ENCODE data around the gene LOC101059915.

LOC101059915 gene

DNA sequence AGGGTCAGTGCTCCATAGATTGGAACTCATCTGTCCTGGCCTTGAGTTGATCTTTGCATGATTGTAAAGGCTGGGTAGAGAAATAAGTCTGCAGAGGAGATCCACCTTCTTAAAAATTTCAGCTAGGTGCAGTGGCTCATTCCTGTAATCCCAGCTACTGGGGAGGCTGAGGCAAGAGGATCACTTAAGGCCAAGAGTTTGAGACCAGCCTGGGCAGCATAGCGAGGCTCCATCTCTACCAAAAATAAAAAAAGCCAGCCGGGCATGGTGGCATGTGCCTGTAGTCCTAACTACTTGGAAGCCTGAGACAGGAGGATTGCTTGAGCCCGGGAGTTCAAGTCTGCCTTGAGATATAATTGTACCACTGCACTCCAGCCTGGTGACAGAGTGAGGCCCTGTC lies 48.6 kb upstream of the LOC101059915 start:
- Histone ChIP-seq H3K27me3 (ENCODE audit: control insufficient read depth in 1 of 2, insufficient read depth in 2 of 2, low read length in 2 of 2) (no peaks in the 10 kb centered on the region), H3K4me1 (ENCODE audit: insufficient read depth, low read length) (peaks cover 26% of the 10 kb centered on the region), H3K9ac (ENCODE audit: insufficient read depth, low read depth, low read length) (no peak overlapping the region), H4K20me1 (ENCODE audit: insufficient read depth, low read length) (no peaks in the 10 kb centered on the region), H3K4me2 (ENCODE audit: low read depth, low read length) (no peak overlapping the region), H3K4me3 (replicated peaks in 1 of 3; ENCODE audit: insufficient read depth in 1 of 3, low read depth in 2 of 3, low read length in 3 of 3) (no peak overlapping the region), H3K36me3 (replicated peaks in 1 of 2; ENCODE audit: control insufficient read depth in 1 of 2, insufficient read depth in 2 of 2, low read length in 2 of 2) (no peaks in the 10 kb centered on the region), H3K27ac (ENCODE audit: extremely low read length, insufficient read depth, low read length) (no peak overlapping the region), H3K79me2 (ENCODE audit: insufficient read depth, low read length) (no peaks in the 10 kb centered on the region), H3K9me3 (ENCODE audit: low read length) (no peaks in the 10 kb centered on the region), H2AFZ (ENCODE audit: low read length) (no peak overlapping the region)
- intact Hi-C loops (cut with micrococcal nuclease; ENCODE audit: unreplicated experiment) (no loop called here), in situ Hi-C loops (cut with HindIII; ENCODE audit: extremely low pct_ligation_motif_present, low pct_unique_long_range_greater_than_20kb) (no loop called here)
- BruUV-seq (replicated peaks): no TSS peak
- no peak for FAIRE-seq
- TF ChIP-seq ZBTB49 (CRISPR knock-in tag; IDR thresholded peaks at IDR 0.05; ENCODE audit: borderline replicate concordance) (no peak), ELK4 (CRISPR knock-in tag; IDR thresholded peaks at IDR 0.05; ENCODE audit: borderline replicate concordance) (no peak), ZNF605 (CRISPR knock-in tag; IDR thresholded peaks at IDR 0.05) (no peak), ZNF678 (CRISPR knock-in tag; IDR thresholded peaks at IDR 0.05) (no peak), ZFP90 (CRISPR knock-in tag; IDR thresholded peaks at IDR 0.05; ENCODE audit: borderline replicate concordance) (no peak), GFI1 (CRISPR knock-in tag; IDR thresholded peaks at IDR 0.05; ENCODE audit: borderline replicate concordance) (no peak), ZNF720 (CRISPR knock-in tag; IDR thresholded peaks at IDR 0.05) (no peak), SPEN (CRISPR knock-in tag; IDR thresholded peaks at IDR 0.05; ENCODE audit: low read depth) (no peak), ZBTB4 (CRISPR knock-in tag; IDR thresholded peaks at IDR 0.05; ENCODE audit: borderline replicate concordance) (no peak), MIXL1 (CRISPR knock-in tag; IDR thresholded peaks at IDR 0.05) (no peak), ZNF879 (CRISPR knock-in tag; IDR thresholded peaks at IDR 0.05) (no peak)
- ChIA-PET CTCF (ENCODE audit: low intra/inter-chr PET ratio, low total read pairs) (no interaction called here), POLR2A (interaction anchor here (0.5 kb wide), 1 partner anchor 1184 kb away, joined by 4 read pairs; no protein-coding TSS in a partner anchor)
- no peak for ATAC-seq
- DNase-seq (ENCODE audit: low spot score): no peak
- 100% methylated on average over 2 of the region's 3 CpGs for WGBS (ENCODE audit: low lambda C conversion rate)
